BE2C (cell line): Measurements from ENCODE around the gene CHI3L1.

Experiments used
- DNase-seq: peaks from one replicate; pipeline ENCODE4 v3.0.0-alpha.2; 2020
- H3K27me3 ChIP-seq: fragments of 250-450 bp; sonication (Bioruptor Pico); 2 replicates; pipeline ENCODE4 v1.5.1; 2020; ENCODE audit warnings: mild to moderate bottlenecking
- H3K36me3 ChIP-seq: fragments of 250-450 bp; sonication (Bioruptor Pico); 2 replicates; pipeline ENCODE4 v1.5.1; 2020; ENCODE audit warnings: mild to moderate bottlenecking
- H3K4me1 ChIP-seq: fragments of 250-450 bp; sonication (Bioruptor Pico); 2 replicates; pipeline ENCODE4 v1.5.1; 2020
- H3K4me3 ChIP-seq: 2 replicates; pipeline ENCODE4 v1.5.1; 2011; ENCODE audit warnings: low read depth, low read length
- H3K9me3 ChIP-seq: fragments of 250-450 bp; sonication (Bioruptor Pico); 2 replicates; pipeline ENCODE4 v1.5.1; 2020
- TF ChIP-seq, protein P1 (sequence below): IDR thresholded peaks from 2 replicates; pipeline ENCODE4 v1.5.1; 2012; ENCODE audit warnings: mild to moderate bottlenecking, low read depth, low read length

The CHI3L1 gene

GRCh38 chr1:203161703-203162102, 24.8 kb downstream of the CHI3L1 start:
- H3K27me3 ChIP-seq: no peaks in the 10 kb centered on the region

GRCh38 chr1:203161175-203161574, 25.3 kb downstream of the CHI3L1 start:
- Histone ChIP-seq H3K36me3 (no peaks in the 10 kb centered on the region), H3K4me3 (no peak overlapping the region), H3K4me1 (peaks cover 3% of the 10 kb centered on the region), H3K9me3 (no peaks in the 10 kb centered on the region), H3K27me3 (no peaks in the 10 kb centered on the region)
- TF ChIP-seq, protein P1, sequence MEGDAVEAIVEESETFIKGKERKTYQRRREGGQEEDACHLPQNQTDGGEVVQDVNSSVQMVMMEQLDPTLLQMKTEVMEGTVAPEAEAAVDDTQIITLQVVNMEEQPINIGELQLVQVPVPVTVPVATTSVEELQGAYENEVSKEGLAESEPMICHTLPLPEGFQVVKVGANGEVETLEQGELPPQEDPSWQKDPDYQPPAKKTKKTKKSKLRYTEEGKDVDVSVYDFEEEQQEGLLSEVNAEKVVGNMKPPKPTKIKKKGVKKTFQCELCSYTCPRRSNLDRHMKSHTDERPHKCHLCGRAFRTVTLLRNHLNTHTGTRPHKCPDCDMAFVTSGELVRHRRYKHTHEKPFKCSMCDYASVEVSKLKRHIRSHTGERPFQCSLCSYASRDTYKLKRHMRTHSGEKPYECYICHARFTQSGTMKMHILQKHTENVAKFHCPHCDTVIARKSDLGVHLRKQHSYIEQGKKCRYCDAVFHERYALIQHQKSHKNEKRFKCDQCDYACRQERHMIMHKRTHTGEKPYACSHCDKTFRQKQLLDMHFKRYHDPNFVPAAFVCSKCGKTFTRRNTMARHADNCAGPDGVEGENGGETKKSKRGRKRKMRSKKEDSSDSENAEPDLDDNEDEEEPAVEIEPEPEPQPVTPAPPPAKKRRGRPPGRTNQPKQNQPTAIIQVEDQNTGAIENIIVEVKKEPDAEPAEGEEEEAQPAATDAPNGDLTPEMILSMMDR: no peak
- no peak for DNase-seq

More at GRCh38 chr1:203161703-203162102, 24.8 kb downstream of the CHI3L1 start:
- no peaks in the 10 kb centered on the region; the same call in 1 of the 2 replicates for H3K4me1 ChIP-seq
- TF ChIP-seq, protein P1: no peak
- H3K4me3 ChIP-seq: no peak overlapping the region
- no peak for DNase-seq
- H3K36me3 ChIP-seq: no peaks in the 10 kb centered on the region
- H3K9me3 ChIP-seq: no peaks in the 10 kb centered on the region

- Histone ChIP-seq H3K4me3 (no peak overlapping the region), H3K27me3 (no peaks in the 10 kb centered on the region), H3K9me3 (no peaks in the 10 kb centered on the region), H3K36me3 (no peaks in the 10 kb centered on the region), H3K4me1 (peaks cover 14% of the 10 kb centered on the region)
- TF ChIP-seq, protein P1: no peak
- no peak for DNase-seq
These were observed 26.7 kb downstream of the CHI3L1 start for GRCh38 chr1:203159844-203160243.

DNA sequence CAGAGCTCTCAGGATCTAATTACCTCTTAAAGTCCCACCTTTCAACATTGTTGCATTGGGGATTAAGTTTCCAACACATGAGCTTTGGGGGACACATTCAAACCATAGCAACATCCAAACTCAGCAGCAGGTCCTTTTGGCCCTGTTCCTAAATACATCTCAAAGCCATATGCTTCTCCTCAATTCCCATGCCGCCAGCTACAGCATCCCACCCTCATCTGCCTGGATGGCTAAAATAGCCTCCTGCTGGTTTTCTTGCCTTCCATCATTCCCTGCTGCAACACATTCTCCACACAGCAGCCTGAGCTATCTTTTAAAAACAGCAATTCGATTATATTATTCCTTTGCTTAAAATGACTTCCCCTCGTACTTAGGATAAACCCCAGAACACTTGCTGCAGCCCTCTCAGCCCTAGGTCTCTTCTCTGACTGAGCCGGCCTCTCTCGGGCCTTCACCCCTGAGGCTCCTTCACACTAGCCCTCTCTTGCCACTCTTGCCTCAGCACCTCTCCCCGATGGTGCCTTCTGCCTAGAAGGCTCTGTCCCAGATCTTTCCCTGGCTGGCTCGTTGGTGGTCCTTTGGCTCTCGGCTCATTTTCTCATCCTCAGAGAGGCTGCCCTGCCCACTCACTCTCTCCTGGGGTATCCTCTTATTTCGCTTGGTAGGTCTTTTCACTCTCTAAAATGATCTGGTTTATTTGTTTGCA, 27.4 kb downstream of the CHI3L1 start:
- peaks cover 20% of the 10 kb centered on the region for H3K4me1 ChIP-seq
- H3K27me3 ChIP-seq: no peaks in the 10 kb centered on the region
- no peak for DNase-seq
- TF ChIP-seq, protein P1: no peak
- H3K9me3 ChIP-seq: no peaks in the 10 kb centered on the region
- H3K36me3 ChIP-seq: no peaks in the 10 kb centered on the region
- H3K4me3 ChIP-seq: no peak overlapping the region

GRCh38 chr1:203158423-203158822, 28.1 kb downstream of the CHI3L1 start:
- Histone ChIP-seq H3K27me3 (no peaks in the 10 kb centered on the region), H3K4me1 (peaks cover 27% of the 10 kb centered on the region)

DNA sequence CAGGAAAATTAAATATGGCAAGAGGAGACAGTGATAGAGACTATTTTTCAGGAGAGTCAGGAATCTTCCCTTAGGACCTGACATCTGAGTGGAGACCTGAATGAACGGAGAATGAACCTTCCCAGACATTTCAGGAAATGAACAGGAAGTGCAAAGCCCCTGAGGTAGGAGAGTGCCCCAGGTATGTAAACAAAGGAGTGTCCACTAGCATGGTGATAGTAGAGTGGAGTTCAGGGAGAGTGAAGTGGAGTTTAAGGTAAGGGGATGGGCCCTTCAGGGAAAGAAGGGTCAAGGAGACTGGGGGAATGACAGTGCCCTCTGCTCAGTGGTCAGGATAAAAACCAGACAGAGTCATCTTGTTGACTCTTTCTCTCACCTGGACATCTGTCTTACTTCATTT, 30.2 kb downstream of the CHI3L1 start:
- Histone ChIP-seq H3K27me3 (no peaks in the 10 kb centered on the region), H3K4me1 (peaks cover 47% of the 10 kb centered on the region), H3K36me3 (no peaks in the 10 kb centered on the region), H3K4me3 (no peak overlapping the region), H3K9me3 (no peaks in the 10 kb centered on the region)
- DNase-seq: no peak
- TF ChIP-seq, protein P1: no peak

More at GRCh38 chr1:203158423-203158822, 28.1 kb downstream of the CHI3L1 start:
- H3K36me3 ChIP-seq: no peaks in the 10 kb centered on the region
- TF ChIP-seq, protein P1: no peak
- DNase-seq: no peak
- H3K4me3 ChIP-seq: no peak overlapping the region
- H3K9me3 ChIP-seq: no peaks in the 10 kb centered on the region
